Omental fat pad (tissue), 4 donors: ENCODE measurements around the gene CAMK2B. TPM values are rescaled to one million over a fixed set of nuclear protein-coding genes. Genes with fewer than 3 reads are reported as not detected.

Source experiments
- ATAC-seq: fragments of 150-250 bp; one replicate; pipeline ENCODE4 v1.9.1; 2016; ENCODE audit warnings: mild to moderate bottlenecking, moderate library complexity; ENCODE audit not compliant: low FRiP score
- DNase-seq: peaks from one replicate; pipeline ENCODE4 v3.0.0-alpha.2; 2019; ENCODE audit warnings: low spot score
- CTCF ChIP-seq, 3 donors: fragments of 450-650 bp; IDR thresholded peaks; one replicate each; pipeline ENCODE4 v1.5.1; 2016 to 2017; ENCODE audit warnings: antibody characterized with exemption in 3 of 3, mild to moderate bottlenecking in 3 of 3, moderate library complexity in 2 of 3
- total RNA-seq, 4 donors: library from RNA; depleted of rRNA; stranded (reverse); fragments of >200 nt; gene quantifications; one replicate each; pipeline ENCODE4 v1.1.0, GENCODE V29; 2016

CAMK2B gene
- total RNA-seq, 4 donors from 2014 or later, result 0.48 TPM; not detected in 3

- ATAC-seq (no peak), DNase-seq (peak; percentile 15)
- TF ChIP-seq CTCF (IDR thresholded peaks at IDR 0.05), result no peak
Observed at GRCh38 chr7:44278451-44279161, 46.8 kb downstream of the CAMK2B start.

- DNase-seq (no peak), ATAC-seq (no peak)
- no peak for TF ChIP-seq CTCF (IDR thresholded peaks at IDR 0.05)
Observed at GRCh38 chr7:44277851-44278250, 47.5 kb downstream of the CAMK2B start.

GRCh38 chr7:44277391-44277790 lies 48.0 kb downstream of the CAMK2B start:
- ATAC-seq (no peak), DNase-seq (no peak)
- no peak for TF ChIP-seq CTCF (IDR thresholded peaks at IDR 0.05)

- TF ChIP-seq CTCF (IDR thresholded peaks at IDR 0.05), result no peak
- DNase-seq, result no peak
- ATAC-seq, result no peak
Observed at GRCh38 chr7:44276571-44277221, 48.7 kb downstream of the CAMK2B start.

GRCh38 chr7:44275957-44276570 lies 49.3 kb downstream of the CAMK2B start:
- no peak for DNase-seq

GRCh38 chr7:44275146-44275545 lies 50.2 kb downstream of the CAMK2B start:
- no peak for ATAC-seq
- no peak for TF ChIP-seq CTCF (IDR thresholded peaks at IDR 0.05)
- DNase-seq, result no peak

More at GRCh38 chr7:44275957-44276570, 49.3 kb downstream of the CAMK2B start:
- TF ChIP-seq CTCF (IDR thresholded peaks at IDR 0.05), result no peak
- no peak for ATAC-seq
